GM10266 (cell line): ENCODE results near the gene TREM2.
"Not testable (repeated sequence)": the region's sequence is repeated elsewhere in the genome, so short reads cannot be mapped to it uniquely, and the experiment has no call there.

Source experiments
- DNase-seq: peaks from one replicate; pipeline ENCODE4 v3.0.0; 2012; ENCODE audit errors: extremely low spot score
- CTCF ChIP-seq: IDR thresholded peaks from 2 replicates; pipeline ENCODE4 v1.5.1; 2012; ENCODE audit warnings: mild to moderate bottlenecking, low read depth; ENCODE audit not compliant: control insufficient read depth, insufficient read depth; ENCODE audit errors: missing control alignments

Gene TREM2

DNA sequence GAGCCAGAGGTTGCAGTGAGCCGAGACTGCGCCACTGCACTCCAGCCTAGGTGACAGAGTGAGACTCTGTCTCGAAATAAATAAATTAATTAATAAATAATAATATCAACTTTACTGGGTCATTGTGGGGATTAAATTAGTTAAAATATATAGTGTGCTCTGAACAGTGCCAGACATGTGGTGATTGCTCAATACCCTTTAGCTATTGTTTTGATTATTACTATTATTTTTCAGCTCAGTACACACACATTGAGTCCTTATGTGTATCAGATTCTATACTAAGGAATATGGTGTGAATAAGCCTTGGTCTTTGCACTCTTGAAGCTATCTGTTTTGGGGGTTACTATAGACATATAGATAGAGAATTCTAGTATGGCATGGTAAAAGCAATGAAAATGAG, 37.6 kb downstream of the TREM2 start:
- no peak for DNase-seq
- no peak for TF ChIP-seq CTCF

GRCh38 chr6:41122918-41123317, 40.0 kb downstream of the TREM2 start:
- TF ChIP-seq CTCF: no peak
- no peak for DNase-seq

DNA sequence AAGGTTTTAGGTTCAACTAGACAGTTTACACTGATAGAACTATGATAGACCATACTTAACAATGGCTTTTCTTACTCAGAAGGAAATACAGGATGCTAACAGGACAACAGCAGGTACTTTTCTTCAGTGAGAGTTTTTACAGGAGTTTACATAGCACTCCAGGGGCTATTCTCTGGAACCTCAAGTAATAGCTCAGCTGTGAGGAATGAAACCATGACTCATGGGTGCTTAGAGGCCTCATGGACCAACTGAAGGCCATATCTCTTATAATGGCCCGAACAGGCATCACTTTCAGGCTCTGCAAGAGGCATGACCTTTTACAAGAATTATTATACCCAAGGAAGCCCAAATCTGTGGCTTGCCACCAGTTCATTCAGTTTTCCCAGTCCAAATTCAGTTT, 40.5 kb downstream of the TREM2 start:
- no peak for TF ChIP-seq CTCF
- no peak for DNase-seq

DNA sequence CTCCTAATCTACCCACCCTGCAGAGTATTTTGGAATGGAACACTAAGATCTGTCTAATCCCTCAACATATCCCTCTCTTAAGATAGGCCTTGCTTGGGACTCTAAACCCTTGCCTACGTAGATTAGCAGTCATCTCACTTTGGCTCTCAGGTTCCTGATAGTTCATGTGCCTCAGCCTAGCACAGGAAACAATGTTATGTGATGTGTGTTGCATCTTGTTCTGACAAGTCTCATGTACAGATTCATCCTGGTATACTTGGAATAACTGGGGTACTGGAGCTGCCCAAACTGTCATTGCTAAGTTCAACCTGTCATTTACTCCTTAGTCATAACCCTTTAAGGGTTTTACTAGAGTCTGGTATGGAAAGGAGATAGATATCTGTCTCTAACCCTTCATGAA, 42.9 kb downstream of the TREM2 start:
- no peak for DNase-seq
- TF ChIP-seq CTCF: no peak

DNA sequence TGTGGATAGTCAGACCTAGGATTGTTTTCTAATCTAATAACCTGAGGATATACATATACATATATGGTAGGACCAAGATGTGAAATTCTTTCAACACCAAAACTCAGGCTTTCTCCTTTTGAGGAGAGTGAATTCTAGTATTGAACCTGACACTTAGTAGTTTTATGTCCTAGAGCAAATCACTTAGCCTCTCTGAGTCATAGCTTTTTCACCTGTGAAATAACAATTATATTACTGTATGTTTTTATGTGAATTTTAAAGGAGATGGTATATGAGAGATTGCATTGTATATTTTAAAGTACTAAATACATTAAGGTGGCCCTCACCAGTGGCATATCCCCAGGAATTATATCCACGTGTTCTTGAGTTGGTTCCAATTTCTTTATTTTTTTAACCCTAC, 43.4 kb downstream of the TREM2 start:
- TF ChIP-seq CTCF: no peak
- no peak for DNase-seq

- DNase-seq: not testable (repeated sequence)
Measured at GRCh38 chr6:41115027-41115426, 47.9 kb downstream of the TREM2 start.

- no peak for DNase-seq
- TF ChIP-seq CTCF: no peak
Measured at GRCh38 chr6:41111017-41111416, 51.9 kb downstream of the TREM2 start.
